Midbrain (tissue), 1 donor: ENCODE data around the gene DCDC2C.

Experiments
- DNase-seq: peaks from one replicate; lab custom pipeline; 2025; lab: John Stamatoyannopoulos, UW

DCDC2C gene

GRCh38 chr2:3895021-3895420 lies 191.6 kb downstream of the DCDC2C start:
- DNase-seq = no peak
